H9 (cell line): ENCODE data around the gene ENOX2. TPM values are rescaled to one million over a fixed set of nuclear protein-coding genes. Genes with fewer than 3 reads are reported as not detected.

Source experiments
- DNase-seq: peaks from one replicate; pipeline ENCODE4 v3.0.0-alpha.2; 2017
- H2AFZ ChIP-seq: one replicate; pipeline ENCODE4 v1.6.1; 2013; ENCODE audit warnings: mild to moderate bottlenecking, low read length, control low read depth, moderate library complexity
- H2AK5ac ChIP-seq: 2 replicates; pipeline ENCODE4 v1.6.1; 2013; ENCODE audit warnings: low read length, control low read depth, mixed read lengths; ENCODE audit not compliant: insufficient read length
- H2BK120ac ChIP-seq: one replicate; pipeline ENCODE4 v1.6.1; 2013; ENCODE audit warnings: low read depth, mild to moderate bottlenecking, low read length, control low read depth, inconsistent platforms; ENCODE audit not compliant: poor library complexity, severe bottlenecking
- H2BK12ac ChIP-seq: 2 replicates; pipeline ENCODE4 v1.6.1; 2013; ENCODE audit warnings: low read length, control low read depth, mixed read lengths, low read depth; ENCODE audit not compliant: insufficient read length
- H2BK15ac ChIP-seq: 2 replicates; pipeline ENCODE4 v1.6.1; 2013; ENCODE audit warnings: low read depth, low read length, control low read depth
- H2BK20ac ChIP-seq: one replicate; pipeline ENCODE4 v1.6.1; 2013; ENCODE audit warnings: low read depth, mild to moderate bottlenecking, low read length, control low read depth, inconsistent platforms; ENCODE audit not compliant: poor library complexity, severe bottlenecking
- H2BK5ac ChIP-seq: 2 replicates; pipeline ENCODE4 v1.6.1; 2013; ENCODE audit warnings: low read length, control low read depth, mixed read lengths; ENCODE audit not compliant: insufficient read length
- H3K14ac ChIP-seq: 2 replicates; pipeline ENCODE4 v1.6.1; 2013; ENCODE audit warnings: low read length, control low read depth; ENCODE audit not compliant: insufficient read depth
- H3K18ac ChIP-seq: 2 replicates; pipeline ENCODE4 v1.6.1; 2013; ENCODE audit warnings: low read depth, mild to moderate bottlenecking, mixed read lengths, low read length, control low read depth; ENCODE audit not compliant: insufficient read length
- H3K23ac ChIP-seq: 2 replicates; pipeline ENCODE4 v1.6.1; 2013; ENCODE audit warnings: low read length, control low read depth, mixed read lengths, low read depth; ENCODE audit not compliant: insufficient read length
- H3K23me2 ChIP-seq: 2 replicates; pipeline ENCODE4 v1.6.1; 2013; ENCODE audit warnings: low read depth, mild to moderate bottlenecking, mixed read lengths, low read length, control low read depth; ENCODE audit not compliant: insufficient read length, poor library complexity, severe bottlenecking
- H3K27ac ChIP-seq: 2 replicates; pipeline ENCODE4 v1.5.1; 2013; ENCODE audit warnings: low read length, control low read depth, mixed read lengths, low read depth; ENCODE audit not compliant: insufficient read length
- H3K27me3 ChIP-seq: 2 replicates; pipeline ENCODE4 v1.6.1; 2013; ENCODE audit warnings: low read length, control low read depth, inconsistent platforms; ENCODE audit not compliant: insufficient read depth
- H3K4ac ChIP-seq: 2 replicates; pipeline ENCODE4 v1.6.1; 2013; ENCODE audit warnings: low read depth, mild to moderate bottlenecking, control low read depth, inconsistent platforms, low read length, moderate library complexity
- H3K4me1 ChIP-seq: 2 replicates; pipeline ENCODE4 v1.6.1; 2013; ENCODE audit warnings: low read length, control low read depth, inconsistent platforms; ENCODE audit not compliant: insufficient read depth
- H3K4me2 ChIP-seq: 2 replicates; pipeline ENCODE4 v1.6.1; 2013; ENCODE audit warnings: low read length, control low read depth, mixed read lengths; ENCODE audit not compliant: insufficient read length, insufficient read depth
- H3K56ac ChIP-seq: 2 replicates; pipeline ENCODE4 v1.6.1; 2013; ENCODE audit warnings: low read depth, mild to moderate bottlenecking, mixed read lengths, low read length, control low read depth; ENCODE audit not compliant: insufficient read length
- H3K79me1 ChIP-seq: 2 replicates; pipeline ENCODE4 v1.6.1; 2013; ENCODE audit warnings: low read depth, mild to moderate bottlenecking, moderate library complexity, low read length, control low read depth, inconsistent platforms; ENCODE audit not compliant: insufficient read depth, poor library complexity, severe bottlenecking
- H3K79me2 ChIP-seq: 2 replicates; pipeline ENCODE4 v1.6.1; 2013; ENCODE audit warnings: low read length, control low read depth, inconsistent platforms; ENCODE audit not compliant: insufficient read depth
- H3K9ac ChIP-seq: 2 replicates; pipeline ENCODE4 v1.6.1; 2013; ENCODE audit warnings: low read length, control low read depth, mixed read lengths; ENCODE audit not compliant: insufficient read length; ENCODE audit errors: extremely low read depth
- H3K9me3 ChIP-seq: one replicate; pipeline ENCODE4 v1.6.1; 2013; ENCODE audit warnings: low read depth, low read length, inconsistent platforms; ENCODE audit not compliant: control insufficient read depth
- H3T11ph ChIP-seq: one replicate; pipeline ENCODE4 v1.6.1; 2013; ENCODE audit warnings: mild to moderate bottlenecking, low read length, control low read depth, inconsistent platforms
- H4K20me1 ChIP-seq: one replicate; pipeline ENCODE4 v1.6.1; 2013; ENCODE audit not compliant: control insufficient read depth, insufficient read length, insufficient read depth
- H4K5ac ChIP-seq: 2 replicates; pipeline ENCODE4 v1.6.1; 2013; ENCODE audit warnings: low read depth, mild to moderate bottlenecking, mixed read lengths, low read length, control low read depth; ENCODE audit not compliant: insufficient read length
- H4K8ac ChIP-seq: replicated peaks from 2 replicates; pipeline ENCODE4 v1.6.1; 2013; ENCODE audit warnings: low read length, control low read depth, mixed read lengths, low read depth; ENCODE audit not compliant: insufficient read length
- H4K91ac ChIP-seq: 2 replicates; pipeline ENCODE4 v1.6.1; 2013; ENCODE audit warnings: low read depth, mild to moderate bottlenecking, moderate library complexity, mixed read lengths, low read length, control low read depth; ENCODE audit not compliant: insufficient read length
- H3K27ac Mint-ChIP-seq, 3 experiments: 2 replicates in 2 of 3; 3 replicates in 1 of 3; pipeline ENCODE4 v1.8.0; 2020 to 2021; ENCODE audit warnings: mixed read lengths in 3 of 3, mild to moderate bottlenecking in 1 of 3, moderate library complexity in 1 of 3
- H3K27me3 Mint-ChIP-seq: 2 replicates; pipeline ENCODE4 v1.8.0; 2021; ENCODE audit warnings: low read depth, mild to moderate bottlenecking, moderate library complexity, mixed read lengths
- H3K36me3 Mint-ChIP-seq, 3 experiments: 2 replicates in 2 of 3; 3 replicates in 1 of 3; pipeline ENCODE4 v1.8.0; 2020 to 2021; ENCODE audit warnings: low read depth in 3 of 3, mixed read lengths in 3 of 3; ENCODE audit not compliant: insufficient read depth in 1 of 3
- H3K4me1 Mint-ChIP-seq, 2 experiments: 2 replicates each; pipeline ENCODE4 v1.8.0; 2020; ENCODE audit warnings: mixed read lengths in 2 of 2
- H3K4me3 Mint-ChIP-seq, 2 experiments: 2 replicates in 1 of 2; 3 replicates in 1 of 2; pipeline ENCODE4 v1.8.0; 2020 to 2021; ENCODE audit warnings: mild to moderate bottlenecking in 2 of 2, mixed read lengths in 2 of 2, moderate library complexity in 1 of 2
- H3K9me3 Mint-ChIP-seq, 2 experiments: 2 replicates in 1 of 2; 3 replicates in 1 of 2; pipeline ENCODE4 v1.8.0; 2020; ENCODE audit warnings: mild to moderate bottlenecking in 2 of 2, mixed read lengths in 2 of 2, moderate library complexity in 1 of 2
- WGBS: extraction: QIAGEN DNeasy Blood & Tissue Kit; methylation state at CpG from one replicate; pipeline ENCODE4 v1.1.7; 2013; ENCODE audit warnings: missing lambda C conversion rate, low lambda C conversion rate, mixed read lengths; ENCODE audit not compliant: insufficient read length; ENCODE audit errors: extremely low coverage; 5-methylcytosine and 5-hydroxymethylcytosine counted together
- total RNA-seq: library from RNA; stranded (reverse); gene quantifications from 2 replicates; pipeline ENCODE4 v1.2.1, GENCODE V29; 2021
- TF ChIP-seq, protein P1 (sequence below): fragments of 200-600 bp; sonication (generic); conservative IDR thresholded peaks from 3 replicates; pipeline ENCODE4 v1.8.0; 2021; ENCODE audit warnings: antibody characterized with exemption, mild to moderate bottlenecking

ENOX2 gene
- total RNA-seq, 1 experiment from 2014 or later = 17.7 TPM

DNA sequence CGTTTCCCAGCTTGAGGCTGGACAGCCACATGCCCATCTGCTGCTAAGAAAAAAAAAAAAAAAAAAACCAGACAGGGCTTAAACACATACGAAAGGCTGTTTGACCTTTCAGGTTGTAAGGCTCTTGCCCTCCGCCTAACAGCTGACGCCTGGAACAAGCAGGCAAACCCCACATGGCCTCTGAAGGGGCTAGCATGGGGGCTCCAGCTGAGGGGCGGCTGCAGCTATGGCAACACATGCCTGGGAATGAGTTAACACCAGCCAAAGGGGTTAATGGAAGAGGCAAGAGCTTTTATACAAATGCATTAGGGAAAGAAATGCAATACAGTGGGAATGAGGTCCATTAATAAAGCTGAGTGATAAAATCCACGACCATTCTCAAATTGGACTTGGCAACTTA lies 183.6 kb downstream of the ENOX2 start:
- Histone ChIP-seq H3K27me3 (no peaks in the 10 kb centered on the region; the same call in 1 of the 2 replicates), H3K79me2 (no peaks in the 10 kb centered on the region), H2BK120ac (no peak overlapping the region), H3K14ac (no peak overlapping the region), H2AFZ (no peak overlapping the region), H3K27ac (no peak overlapping the region), H3K18ac (no peak overlapping the region), H3K9me3 (no peaks in the 10 kb centered on the region), H4K91ac (no peak overlapping the region), H2BK5ac (no peak overlapping the region), H3K4ac (no peak overlapping the region), H2BK12ac (no peak overlapping the region), H3T11ph (no peak overlapping the region), H3K4me1 (peaks cover 4% of the 10 kb centered on the region; the same call in 1 of the 2 replicates), H2BK20ac (no peak overlapping the region), H3K79me1 (no peaks in the 10 kb centered on the region), H4K20me1 (no peaks in the 10 kb centered on the region), H3K56ac (no peak overlapping the region), H3K23me2 (no peaks in the 10 kb centered on the region), H4K8ac (no peak overlapping the region), H3K4me2 (no peak overlapping the region), H2BK15ac (no peak overlapping the region), H2AK5ac (no peak overlapping the region), H4K5ac (no peak overlapping the region), H3K9ac (no peak overlapping the region), H3K23ac (no peak overlapping the region)
- no peaks in the 10 kb centered on the region for H3K36me3 Mint-ChIP-seq
- H3K27ac Mint-ChIP-seq = no peak overlapping the region
- H3K4me1 Mint-ChIP-seq = peaks cover 23 to 39% of the 10 kb centered on the region in 2 experiments
- H3K27me3 Mint-ChIP-seq = 0 out of 2 replicates have a peak, but pooled peaks cover 2% of the 10 kb centered on the region
- H3K4me3 Mint-ChIP-seq = no peak overlapping the region
- TF ChIP-seq, protein P1, sequence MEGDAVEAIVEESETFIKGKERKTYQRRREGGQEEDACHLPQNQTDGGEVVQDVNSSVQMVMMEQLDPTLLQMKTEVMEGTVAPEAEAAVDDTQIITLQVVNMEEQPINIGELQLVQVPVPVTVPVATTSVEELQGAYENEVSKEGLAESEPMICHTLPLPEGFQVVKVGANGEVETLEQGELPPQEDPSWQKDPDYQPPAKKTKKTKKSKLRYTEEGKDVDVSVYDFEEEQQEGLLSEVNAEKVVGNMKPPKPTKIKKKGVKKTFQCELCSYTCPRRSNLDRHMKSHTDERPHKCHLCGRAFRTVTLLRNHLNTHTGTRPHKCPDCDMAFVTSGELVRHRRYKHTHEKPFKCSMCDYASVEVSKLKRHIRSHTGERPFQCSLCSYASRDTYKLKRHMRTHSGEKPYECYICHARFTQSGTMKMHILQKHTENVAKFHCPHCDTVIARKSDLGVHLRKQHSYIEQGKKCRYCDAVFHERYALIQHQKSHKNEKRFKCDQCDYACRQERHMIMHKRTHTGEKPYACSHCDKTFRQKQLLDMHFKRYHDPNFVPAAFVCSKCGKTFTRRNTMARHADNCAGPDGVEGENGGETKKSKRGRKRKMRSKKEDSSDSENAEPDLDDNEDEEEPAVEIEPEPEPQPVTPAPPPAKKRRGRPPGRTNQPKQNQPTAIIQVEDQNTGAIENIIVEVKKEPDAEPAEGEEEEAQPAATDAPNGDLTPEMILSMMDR = no peak
- H3K9me3 Mint-ChIP-seq = no peaks in the 10 kb centered on the region
- no peak for DNase-seq
- no CpG with 5 or more reads among the region's 6 CpGs for WGBS
